ENCODE measurements around the gene TBX18. TPM values are rescaled to one million over a fixed set of nuclear protein-coding genes. Genes with fewer than 3 reads are reported as not detected.

The TBX18 gene
- total RNA-seq, 2 donors from 2014 or later: not detected

- Mint-ChIP-seq H3K27ac (no peak overlapping the region), H3K27me3 (ENCODE audit: low read depth) (no peaks in the 10 kb centered on the region), H3K9me3 (peaks cover 7 to 9% of the 10 kb centered on the region in 2 donors), H3K36me3 (ENCODE audit: insufficient read depth in 2 of 2) (no peaks in the 10 kb centered on the region), H3K4me3 (no peak overlapping the region), H3K4me1 (ENCODE audit: low read depth) (no peaks in the 10 kb centered on the region)
- DNase-seq (no peak), ATAC-seq (replicated peaks in 1 of 2) (no peak)
Observed at GRCh38 chr6:84719152-84719551, 45.2 kb downstream of the TBX18 start.

GRCh38 chr6:84718038-84718955 is 46.1 kb downstream of the TBX18 start:
- Mint-ChIP-seq H3K9me3 (peaks cover 7 to 9% of the 10 kb centered on the region in 2 donors), H3K27ac (no peak overlapping the region), H3K36me3 (ENCODE audit: insufficient read depth in 2 of 2) (no peaks in the 10 kb centered on the region), H3K4me3 (no peak overlapping the region), H3K4me1 (ENCODE audit: low read depth) (no peaks in the 10 kb centered on the region), H3K27me3 (ENCODE audit: low read depth) (no peaks in the 10 kb centered on the region)
- ATAC-seq (replicated peaks in 1 of 2) (no peak), DNase-seq (no peak)

GRCh38 chr6:84709121-84709520 is 55.3 kb downstream of the TBX18 start:
- H3K27ac Mint-ChIP-seq: no peak overlapping the region
- no peaks in the 10 kb centered on the region for H3K9me3 Mint-ChIP-seq
- no peaks in the 10 kb centered on the region for H3K27me3 Mint-ChIP-seq (ENCODE audit: low read depth)
- no peak for ATAC-seq (replicated peaks in 1 of 2)
- no peaks in the 10 kb centered on the region for H3K36me3 Mint-ChIP-seq (ENCODE audit: insufficient read depth in 2 of 2)
- no peak overlapping the region for H3K4me3 Mint-ChIP-seq
- H3K4me1 Mint-ChIP-seq (ENCODE audit: low read depth): no peaks in the 10 kb centered on the region
- no peak for DNase-seq

- no peaks in the 10 kb centered on the region for H3K27me3 Mint-ChIP-seq (ENCODE audit: low read depth)
- DNase-seq (no peak), ATAC-seq (replicated peaks in 1 of 2) (no peak)
- no peak overlapping the region for H3K4me3 Mint-ChIP-seq
- H3K9me3 Mint-ChIP-seq: peaks cover 0 to 4% of the 10 kb centered on the region in 2 donors
- peaks cover 0 to 3% of the 10 kb centered on the region in 2 donors for H3K36me3 Mint-ChIP-seq (ENCODE audit: insufficient read depth in 2 of 2)
- no peak overlapping the region for H3K27ac Mint-ChIP-seq
- no peaks in the 10 kb centered on the region for H3K4me1 Mint-ChIP-seq (ENCODE audit: low read depth)
Observed at GRCh38 chr6:84707171-84707570, 57.2 kb downstream of the TBX18 start.

- Mint-ChIP-seq H3K4me1 (ENCODE audit: low read depth) (no peaks in the 10 kb centered on the region), H3K9me3 (peaks cover 0 to 3% of the 10 kb centered on the region in 2 donors), H3K27me3 (ENCODE audit: low read depth) (no peaks in the 10 kb centered on the region), H3K27ac (no peak overlapping the region), H3K4me3 (no peak overlapping the region), H3K36me3 (ENCODE audit: insufficient read depth in 2 of 2) (no peaks in the 10 kb centered on the region)
- ATAC-seq (replicated peaks in 1 of 2) (no peak), DNase-seq (no peak)
Observed at GRCh38 chr6:84696166-84696565, 68.2 kb downstream of the TBX18 start.

- Mint-ChIP-seq H3K27ac (no peak overlapping the region), H3K27me3 (ENCODE audit: low read depth) (no peaks in the 10 kb centered on the region), H3K9me3 (peaks cover 0 to 1% of the 10 kb centered on the region in 2 donors), H3K4me1 (ENCODE audit: low read depth) (no peaks in the 10 kb centered on the region), H3K36me3 (ENCODE audit: insufficient read depth in 2 of 2) (no peaks in the 10 kb centered on the region), H3K4me3 (no peak overlapping the region)
- DNase-seq (no peak), ATAC-seq (replicated peaks in 1 of 2) (no peak)
Observed at GRCh38 chr6:84691978-84692623, 72.3 kb downstream of the TBX18 start.

- ATAC-seq (replicated peaks in 1 of 2) (no peak), DNase-seq (no peak)
- H3K9me3 Mint-ChIP-seq: no peaks in the 10 kb centered on the region
- H3K4me3 Mint-ChIP-seq: no peak overlapping the region
- H3K27me3 Mint-ChIP-seq (ENCODE audit: low read depth): no peaks in the 10 kb centered on the region
- no peak overlapping the region for H3K27ac Mint-ChIP-seq
- H3K36me3 Mint-ChIP-seq (ENCODE audit: insufficient read depth in 2 of 2): no peaks in the 10 kb centered on the region
- H3K4me1 Mint-ChIP-seq (ENCODE audit: low read depth): no peaks in the 10 kb centered on the region
Observed at GRCh38 chr6:84688141-84688873, 76.1 kb downstream of the TBX18 start.

GRCh38 chr6:84687431-84687830 is 77.0 kb downstream of the TBX18 start:
- DNase-seq (no peak), ATAC-seq (replicated peaks in 1 of 2) (no peak)
- Mint-ChIP-seq H3K27me3 (ENCODE audit: low read depth) (no peaks in the 10 kb centered on the region), H3K36me3 (ENCODE audit: insufficient read depth in 2 of 2) (no peaks in the 10 kb centered on the region), H3K27ac (no peak overlapping the region), H3K4me1 (ENCODE audit: low read depth) (no peaks in the 10 kb centered on the region), H3K9me3 (no peaks in the 10 kb centered on the region), H3K4me3 (no peak overlapping the region)

GRCh38 chr6:84685983-84686584 is 78.3 kb downstream of the TBX18 start:
- DNase-seq: peak in 1 of 2 donors; percentile 0
- Mint-ChIP-seq H3K27ac (no peak overlapping the region), H3K27me3 (ENCODE audit: low read depth) (no peaks in the 10 kb centered on the region), H3K4me1 (ENCODE audit: low read depth) (no peaks in the 10 kb centered on the region), H3K36me3 (ENCODE audit: insufficient read depth in 2 of 2) (no peaks in the 10 kb centered on the region), H3K4me3 (no peak overlapping the region), H3K9me3 (no peaks in the 10 kb centered on the region)
- no peak for ATAC-seq (replicated peaks in 1 of 2)

GRCh38 chr6:84681693-84682326 is 82.6 kb downstream of the TBX18 start:
- H3K9me3 Mint-ChIP-seq: peaks cover 0 to 2% of the 10 kb centered on the region in 2 donors
- no peaks in the 10 kb centered on the region for H3K27me3 Mint-ChIP-seq (ENCODE audit: low read depth)
- H3K4me3 Mint-ChIP-seq: no peak overlapping the region
- ATAC-seq (replicated peaks in 1 of 2): no peak
- no peaks in the 10 kb centered on the region for H3K36me3 Mint-ChIP-seq (ENCODE audit: insufficient read depth in 2 of 2)
- H3K4me1 Mint-ChIP-seq (ENCODE audit: low read depth): no peaks in the 10 kb centered on the region
- H3K27ac Mint-ChIP-seq: no peak overlapping the region
- no peak for DNase-seq

- no peak for ATAC-seq (replicated peaks in 1 of 2)
- Mint-ChIP-seq H3K27ac (no peak overlapping the region), H3K9me3 (peaks cover 4% of the 10 kb centered on the region in 2 donors), H3K27me3 (ENCODE audit: low read depth) (no peaks in the 10 kb centered on the region), H3K4me1 (ENCODE audit: low read depth) (no peaks in the 10 kb centered on the region), H3K4me3 (no peak overlapping the region), H3K36me3 (ENCODE audit: insufficient read depth in 2 of 2) (no peaks in the 10 kb centered on the region)
- DNase-seq: no peak
Observed at GRCh38 chr6:84675651-84676050, 88.7 kb downstream of the TBX18 start.

- Mint-ChIP-seq H3K4me1 (ENCODE audit: low read depth) (no peaks in the 10 kb centered on the region), H3K27me3 (ENCODE audit: low read depth) (no peaks in the 10 kb centered on the region), H3K9me3 (peaks cover 4% of the 10 kb centered on the region in 2 donors), H3K36me3 (ENCODE audit: insufficient read depth in 2 of 2) (no peaks in the 10 kb centered on the region), H3K27ac (no peak overlapping the region), H3K4me3 (no peak overlapping the region)
- ATAC-seq (replicated peaks in 1 of 2) (no peak), DNase-seq (no peak)
Observed at GRCh38 chr6:84674395-84674794, 90.0 kb downstream of the TBX18 start.

Measured in activated T-cell treated with anti-CD3 and anti-CD28 coated beads, Interleukin-2, amount 50 U/mL, for 72 hours (primary cell).